ENCODE measurements around the gene CELSR1. TPM values are rescaled to one million over a fixed set of nuclear protein-coding genes. Genes with fewer than 3 reads are reported as not detected.

The CELSR1 gene
- total RNA-seq, 1 experiment from 2014 or later: 14.2 TPM

- BruUV-seq (replicated peaks): no TSS peak
- CTCF ChIA-PET: no interaction called here
- peaks cover 23% of the 10 kb centered on the region for H3K79me2 ChIP-seq (ENCODE audit: low read length)
Observed at GRCh38 chr22:46521994-46522393, 15.4 kb downstream of the CELSR1 start.

GRCh38 chr22:46520880-46521279, 16.5 kb downstream of the CELSR1 start:
- TF ChIP-seq EZH2 (IDR thresholded peaks at IDR 0.05; ENCODE audit: low read length, unreplicated experiment) (no peak), EZH2phosphoT487 (IDR thresholded peaks at IDR 0.05; ENCODE audit: borderline replicate concordance, low read length) (no peak), CTCF (conservative IDR thresholded peaks at IDR 0.05; ENCODE audit: low read depth, low read length) (no peak)
- POLR2A ChIA-PET (ENCODE audit: unreplicated experiment): no interaction called here
- Histone ChIP-seq H4K20me1 (ENCODE audit: low read length) (no peaks in the 10 kb centered on the region), H3K4me2 (ENCODE audit: low read length) (no peak overlapping the region), H3K9me3 (ENCODE audit: low read length) (no peaks in the 10 kb centered on the region), H2AFZ (ENCODE audit: low read length) (no peak overlapping the region), H3K27me3 (ENCODE audit: low read length) (no peaks in the 10 kb centered on the region), H3F3A (ENCODE audit: low read length, unreplicated experiment) (no peaks in the 10 kb centered on the region), H3K4me1 (ENCODE audit: insufficient read depth, low read length) (peaks cover 7% of the 10 kb centered on the region), H3K36me3 (ENCODE audit: low read depth, low read length) (no peaks in the 10 kb centered on the region), H3K27ac (ENCODE audit: low read length) (no peak overlapping the region), H3K9me2 (replicated peaks; ENCODE audit: low read length) (no peaks in the 10 kb centered on the region), H3K79me2 (ENCODE audit: low read length) (peaks cover 12% of the 10 kb centered on the region), H3K4me3 (ENCODE audit: low read length) (no peak overlapping the region), H3K9ac (ENCODE audit: low read length) (no peak overlapping the region)
- ATAC-seq (no peak), DNase-seq (no peak)
- CTCF ChIA-PET: no interaction called here
- intact Hi-C loops (cut with micrococcal nuclease): no loop called here
- BruUV-seq (replicated peaks): no TSS peak

More at GRCh38 chr22:46521994-46522393, 15.4 kb downstream of the CELSR1 start:
- no peak for DNase-seq
- H3K9me3 ChIP-seq (ENCODE audit: low read length): no peaks in the 10 kb centered on the region
- H3K9ac ChIP-seq (ENCODE audit: low read length): no peak overlapping the region
- H3K36me3 ChIP-seq (ENCODE audit: low read depth, low read length): no peaks in the 10 kb centered on the region
- no peaks in the 10 kb centered on the region for H3K9me2 ChIP-seq (replicated peaks; ENCODE audit: low read length)
- H3K4me1 ChIP-seq (ENCODE audit: insufficient read depth, low read length): peaks cover 18% of the 10 kb centered on the region
- no peak for ATAC-seq
- POLR2A ChIA-PET (ENCODE audit: unreplicated experiment): no interaction called here
- H3K4me2 ChIP-seq (ENCODE audit: low read length): no peak overlapping the region
- no peaks in the 10 kb centered on the region for H3K27me3 ChIP-seq (ENCODE audit: low read length)
- no peaks in the 10 kb centered on the region for H3F3A ChIP-seq (ENCODE audit: low read length, unreplicated experiment)
- H2AFZ ChIP-seq (ENCODE audit: low read length): no peak overlapping the region
- no peak overlapping the region for H3K27ac ChIP-seq (ENCODE audit: low read length)
- H3K4me3 ChIP-seq (ENCODE audit: low read length): no peak overlapping the region
- TF ChIP-seq EZH2phosphoT487 (IDR thresholded peaks at IDR 0.05; ENCODE audit: borderline replicate concordance, low read length): no peak
- TF ChIP-seq CTCF (conservative IDR thresholded peaks at IDR 0.05; ENCODE audit: low read depth, low read length): no peak
- no peak for TF ChIP-seq EZH2 (IDR thresholded peaks at IDR 0.05; ENCODE audit: low read length, unreplicated experiment)
- intact Hi-C loops (cut with micrococcal nuclease): no loop called here
- H4K20me1 ChIP-seq (ENCODE audit: low read length): no peaks in the 10 kb centered on the region

- TF ChIP-seq EZH2 (IDR thresholded peaks at IDR 0.05; ENCODE audit: low read length, unreplicated experiment): no peak
- no peak for TF ChIP-seq CTCF (conservative IDR thresholded peaks at IDR 0.05; ENCODE audit: low read depth, low read length)
- TF ChIP-seq EZH2phosphoT487 (IDR thresholded peaks at IDR 0.05; ENCODE audit: borderline replicate concordance, low read length): no peak
Observed at GRCh38 chr22:46519377-46519776, 18.0 kb downstream of the CELSR1 start.

More at GRCh38 chr22:46519377-46519776, 18.0 kb downstream of the CELSR1 start:
- no peak for DNase-seq
- no peaks in the 10 kb centered on the region for H3K27me3 ChIP-seq (ENCODE audit: low read length)
- no peak overlapping the region for H3K4me3 ChIP-seq (ENCODE audit: low read length)
- H4K20me1 ChIP-seq (ENCODE audit: low read length): no peaks in the 10 kb centered on the region
- no peaks in the 10 kb centered on the region for H3K36me3 ChIP-seq (ENCODE audit: low read depth, low read length)
- peaks cover 13% of the 10 kb centered on the region for H3K4me1 ChIP-seq (ENCODE audit: insufficient read depth, low read length)
- no TSS peak for BruUV-seq (replicated peaks)
- H3K9ac ChIP-seq (ENCODE audit: low read length): no peak overlapping the region
- H2AFZ ChIP-seq (ENCODE audit: low read length): no peak overlapping the region
- no peaks in the 10 kb centered on the region for H3K9me2 ChIP-seq (replicated peaks; ENCODE audit: low read length)
- H3K9me3 ChIP-seq (ENCODE audit: low read length): no peaks in the 10 kb centered on the region
- no peaks in the 10 kb centered on the region for H3F3A ChIP-seq (ENCODE audit: low read length, unreplicated experiment)
- no peak for ATAC-seq
- ChIA-PET CTCF (no interaction called here), POLR2A (ENCODE audit: unreplicated experiment) (no interaction called here)
- H3K4me2 ChIP-seq (ENCODE audit: low read length): no peak overlapping the region
- peaks cover 5% of the 10 kb centered on the region; the same call in 1 of the 2 replicates for H3K79me2 ChIP-seq (ENCODE audit: low read length)
- intact Hi-C loops (cut with micrococcal nuclease): no loop called here
- no peak overlapping the region for H3K27ac ChIP-seq (ENCODE audit: low read length)

Data from PC-3 (cell line).